ENCODE measurements around the gene BTC.
A peak's percentile ranks its signal among the peaks of the same experiment; 100 is the strongest.
"Not testable (repeated sequence)": the region's sequence is repeated elsewhere in the genome, so short reads cannot be mapped to it uniquely, and the experiment has no call there.

BTC gene

GRCh38 chr4:74794382-74795010, at the start of gene BTC:
Gene BTC, minus strand, starts transcription at chr4:74794523. Its CDS starts 198 bp downstream, at chr4:74794325.
- no peak for DNase-seq

GRCh38 chr4:74840936-74841509, 46.7 kb upstream of the BTC start:
- no peak for DNase-seq

GRCh38 chr4:74838746-74839370, 44.5 kb upstream of the BTC start:
- DNase-seq = no peak

GRCh38 chr4:74830928-74831327, 36.6 kb upstream of the BTC start:
- DNase-seq = no peak

- DNase-seq = no peak
Observed at GRCh38 chr4:74823194-74823593, 28.9 kb upstream of the BTC start.

- DNase-seq = no peak
Observed at GRCh38 chr4:74822603-74823002, 28.3 kb upstream of the BTC start.

GRCh38 chr4:74821541-74821940, 27.2 kb upstream of the BTC start:
- no peak for DNase-seq

- DNase-seq = no peak
Observed at GRCh38 chr4:74814052-74814451, 19.7 kb upstream of the BTC start.

GRCh38 chr4:74812056-74812455, 17.7 kb upstream of the BTC start:
- not testable (repeated sequence) for DNase-seq

- no peak for DNase-seq
Observed at GRCh38 chr4:74805601-74806000, 11.3 kb upstream of the BTC start.

GRCh38 chr4:74800310-74800709, 6.0 kb upstream of the BTC start:
- DNase-seq = no peak

- DNase-seq = no peak
Observed at GRCh38 chr4:74796631-74797030, 2.3 kb upstream of the BTC start.

GRCh38 chr4:74793757-74794381, 454 bp downstream of the BTC start:
- DNase-seq = peak; percentile 67

GRCh38 chr4:74790652-74791051, 3.7 kb downstream of the BTC start:
- DNase-seq = no peak

GRCh38 chr4:74789518-74789917, 4.8 kb downstream of the BTC start:
- no peak for DNase-seq

- no peak for DNase-seq
Observed at GRCh38 chr4:74777531-74777930, 16.8 kb downstream of the BTC start.

- DNase-seq = no peak
Observed at GRCh38 chr4:74772783-74773182, 21.5 kb downstream of the BTC start.

GRCh38 chr4:74772106-74772505, 22.2 kb downstream of the BTC start:
- no peak for DNase-seq

- no peak for DNase-seq
Observed at GRCh38 chr4:74770226-74770910, 24.0 kb downstream of the BTC start.

GRCh38 chr4:74768857-74769525, 25.3 kb downstream of the BTC start:
- DNase-seq = no peak

- DNase-seq = no peak
Observed at GRCh38 chr4:74764119-74764518, 30.2 kb downstream of the BTC start.

- DNase-seq = no peak
Observed at GRCh38 chr4:74758551-74759145, 35.7 kb downstream of the BTC start.
